HG02970 (cell line): ENCODE measurements around the gene KDM4E.
"Not testable (repeated sequence)": the region's sequence is repeated elsewhere in the genome, so short reads cannot be mapped to it uniquely, and the experiment has no call there.

Experiments
- ATAC-seq: cut with Tn5 transposase; IDR thresholded peaks from one replicate; pipeline ENCODE4 v1.9.1; 2021; ENCODE audit warnings: mild to moderate bottlenecking, moderate library complexity, moderate number of reproducible peaks; ENCODE audit not compliant: unreplicated experiment, low FRiP score

Gene KDM4E

GRCh38 chr11:95049122-95049521, 24.1 kb downstream of the KDM4E start, which contains the start of gene KDM4F:
Gene KDM4F, plus strand, starts transcription at chr11:95049422.
- ATAC-seq, result not testable (repeated sequence)

DNA sequence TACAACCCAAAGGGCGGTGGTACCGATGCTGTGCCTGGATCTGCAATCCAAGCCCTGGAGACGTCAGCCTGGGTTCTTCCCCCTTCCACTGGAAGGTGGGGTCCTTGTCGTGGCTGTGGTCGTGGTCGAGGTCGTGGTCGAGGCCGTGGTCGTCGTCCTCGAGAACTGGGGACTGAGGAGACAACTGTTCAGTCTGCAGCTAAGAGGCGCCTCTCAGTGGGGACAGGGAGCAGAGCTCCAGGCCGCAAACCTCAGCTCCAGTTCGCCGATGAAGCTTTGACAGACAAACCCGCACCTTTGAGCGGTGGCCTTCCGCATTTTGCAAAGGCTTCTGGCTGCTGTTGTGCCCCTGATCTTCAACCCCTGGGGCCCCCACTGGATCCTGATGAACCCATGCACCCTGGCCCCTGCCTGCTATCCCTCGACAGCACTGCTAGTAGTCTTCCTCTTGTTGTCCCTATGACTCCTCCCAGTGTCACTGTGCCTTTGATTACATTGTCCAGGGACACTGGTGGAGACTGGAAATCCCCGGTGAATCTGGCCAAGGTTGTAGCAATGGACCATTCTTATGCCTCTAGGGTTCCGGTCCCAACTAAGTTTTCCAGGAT, 25.6 kb downstream of the KDM4E start:
- no peak for ATAC-seq

GRCh38 chr11:95054356-95054755, 29.3 kb downstream of the KDM4E start:
- no peak for ATAC-seq

- no peak for ATAC-seq
Observed at GRCh38 chr11:95055283-95055897, 30.3 kb downstream of the KDM4E start.

GRCh38 chr11:95057959-95058358, 32.9 kb downstream of the KDM4E start:
- ATAC-seq, result no peak

DNA sequence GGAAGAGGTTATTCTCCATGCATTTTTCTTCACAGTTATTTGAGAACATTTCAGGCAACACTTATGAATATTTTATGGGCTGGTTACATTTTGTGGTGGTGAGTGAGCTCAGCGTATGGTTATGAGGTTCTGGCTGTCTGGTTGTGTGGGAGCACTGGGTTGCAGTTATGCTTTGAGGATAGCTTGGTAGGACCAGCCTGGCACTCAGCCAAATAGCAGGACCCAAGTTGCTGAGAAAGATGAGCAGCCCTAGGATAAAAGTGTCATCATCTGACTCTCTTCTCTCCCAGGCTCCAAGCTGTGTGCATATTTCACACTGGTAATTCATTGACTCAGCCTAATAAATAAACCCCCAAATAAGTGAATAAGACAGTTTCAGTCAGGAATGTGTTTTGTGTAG, 33.6 kb downstream of the KDM4E start:
- ATAC-seq, result no peak

DNA sequence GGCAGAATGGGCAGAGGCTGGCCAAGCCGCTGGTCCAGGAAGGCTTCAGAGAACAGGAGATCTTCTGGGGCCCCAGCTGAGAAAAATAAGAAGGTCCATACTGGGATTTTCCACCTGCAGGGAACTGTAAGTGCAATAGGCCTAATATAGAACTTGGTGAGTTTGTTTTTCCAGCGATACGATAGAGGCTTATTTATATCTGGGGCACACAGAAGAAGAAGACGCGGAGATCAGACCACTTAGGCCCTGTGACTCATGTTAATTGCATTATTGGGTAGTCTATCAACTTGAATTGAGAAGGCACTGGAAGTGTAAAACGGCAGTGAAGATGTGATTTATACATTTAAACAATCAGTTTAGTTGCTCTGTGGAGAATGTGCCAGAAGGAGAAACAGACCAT, 34.0 kb downstream of the KDM4E start:
- ATAC-seq, result no peak

GRCh38 chr11:95065336-95065735, 40.3 kb downstream of the KDM4E start:
- no peak for ATAC-seq

DNA sequence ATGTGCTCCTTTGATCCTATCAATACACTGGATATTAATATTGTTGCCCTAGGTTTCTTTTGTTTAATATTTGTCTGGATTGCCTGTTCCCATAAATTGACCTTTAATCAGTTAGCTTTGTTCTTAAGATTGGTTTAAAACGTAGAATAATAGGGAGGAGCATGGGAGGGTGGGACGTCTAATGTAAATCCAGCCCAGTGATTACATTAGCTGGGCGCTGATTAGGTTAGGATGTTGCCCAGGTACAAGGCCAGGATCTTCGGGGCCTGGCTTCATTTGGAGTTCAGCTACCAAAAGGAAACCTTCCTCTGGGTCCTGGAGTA, 41.6 kb downstream of the KDM4E start, which contains the start of gene SRSF8:
Gene SRSF8, plus strand, starts transcription at position 204 of the 323 bp plus-strand sequence. CDS start 308 bp downstream, outside the sequence.
- peak; percentile 22 for ATAC-seq

DNA sequence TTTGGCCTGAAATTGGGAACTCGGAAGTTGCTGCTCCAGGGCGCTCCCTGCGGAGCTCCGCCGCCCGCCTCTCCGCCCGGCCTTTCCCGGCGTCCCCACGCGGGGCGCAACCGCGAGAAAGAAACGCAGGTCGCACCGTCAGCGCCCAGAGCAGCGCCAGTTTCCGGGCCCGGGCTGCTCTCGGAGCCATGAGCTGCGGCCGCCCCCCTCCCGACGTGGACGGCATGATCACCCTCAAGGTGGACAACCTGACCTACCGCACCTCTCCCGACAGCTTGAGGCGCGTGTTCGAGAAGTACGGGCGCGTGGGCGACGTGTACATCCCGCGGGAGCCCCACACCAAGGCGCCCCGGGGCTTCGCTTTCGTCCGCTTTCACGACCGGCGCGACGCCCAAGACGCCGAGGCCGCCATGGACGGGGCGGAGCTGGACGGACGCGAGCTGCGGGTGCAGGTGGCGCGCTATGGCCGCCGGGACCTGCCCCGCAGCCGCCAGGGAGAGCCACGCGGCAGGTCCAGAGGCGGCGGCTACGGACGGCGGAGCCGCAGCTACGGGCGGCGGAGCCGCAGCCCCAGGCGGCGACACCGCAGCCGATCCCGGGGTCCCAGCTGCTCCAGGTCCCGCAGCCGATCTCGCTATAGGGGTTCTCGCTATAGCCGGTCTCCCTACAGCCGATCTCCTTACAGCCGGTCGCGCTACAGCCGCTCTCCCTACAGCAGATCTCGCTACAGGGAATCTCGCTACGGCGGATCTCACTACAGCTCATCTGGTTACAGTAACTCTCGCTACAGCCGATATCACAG, 42.2 kb downstream of the KDM4E start:
- ATAC-seq, result peak; percentile 72

GRCh38 chr11:95067841-95068219, 42.8 kb downstream of the KDM4E start:
- no peak for ATAC-seq

GRCh38 chr11:95068549-95068948, 43.5 kb downstream of the KDM4E start:
- peak; percentile 50 for ATAC-seq

GRCh38 chr11:95070471-95070870, 45.4 kb downstream of the KDM4E start:
- no peak for ATAC-seq

DNA sequence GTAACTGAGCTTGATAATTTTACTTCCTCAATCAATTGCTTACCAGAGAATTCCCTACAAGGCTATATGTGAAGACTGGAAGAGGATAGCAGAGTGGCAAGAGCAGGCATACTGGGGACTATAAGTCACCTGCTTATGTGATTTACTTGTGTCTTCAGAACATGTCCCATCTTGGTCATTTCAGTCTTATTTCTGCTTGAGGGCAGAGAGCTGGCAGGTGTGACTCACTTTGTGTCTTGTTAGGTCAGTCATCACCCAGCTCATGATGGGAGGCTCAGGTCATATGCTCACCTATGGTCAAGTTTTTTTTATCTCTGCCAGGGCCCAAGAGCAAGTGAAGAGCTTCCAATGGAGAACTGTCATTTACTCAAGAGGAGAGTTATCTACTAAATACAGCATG, 47.9 kb downstream of the KDM4E start:
- no peak for ATAC-seq

DNA sequence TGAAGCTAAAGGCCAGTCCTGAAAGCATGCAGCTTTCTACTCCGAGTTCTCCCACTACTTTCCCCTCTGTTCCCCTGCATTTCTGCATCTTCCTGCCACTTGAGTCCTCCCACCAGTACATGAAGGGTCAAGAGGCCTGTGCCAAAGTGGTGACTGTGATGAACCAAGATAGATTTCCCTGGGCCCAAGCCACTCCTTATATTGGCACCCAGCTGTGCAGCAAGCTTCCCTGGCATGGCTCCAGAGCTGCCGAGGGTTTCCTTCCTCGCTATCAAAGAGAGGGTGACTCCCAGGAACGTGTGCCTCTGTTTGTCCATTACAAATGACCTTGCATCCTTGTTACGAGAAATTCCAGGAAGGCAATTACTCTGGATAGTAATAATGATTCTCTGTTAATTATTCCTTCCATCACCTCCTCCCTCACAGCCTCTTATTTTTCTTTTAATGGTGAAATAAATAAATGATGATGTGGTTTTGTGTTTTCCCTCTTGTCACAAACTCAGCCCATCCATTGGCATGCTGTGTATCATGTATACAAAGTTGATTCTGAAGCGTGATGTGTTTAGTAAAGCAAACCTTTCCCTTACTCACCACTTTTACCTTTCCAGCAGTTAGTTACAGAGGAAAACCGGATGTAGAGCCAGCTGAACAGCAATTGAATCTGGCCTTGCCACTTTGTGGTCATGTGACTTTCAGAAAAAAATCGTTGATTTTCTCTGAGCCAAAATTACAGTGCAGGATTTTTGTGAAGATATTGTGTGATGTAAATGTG, 49.9 kb downstream of the KDM4E start:
- no peak for ATAC-seq

DNA sequence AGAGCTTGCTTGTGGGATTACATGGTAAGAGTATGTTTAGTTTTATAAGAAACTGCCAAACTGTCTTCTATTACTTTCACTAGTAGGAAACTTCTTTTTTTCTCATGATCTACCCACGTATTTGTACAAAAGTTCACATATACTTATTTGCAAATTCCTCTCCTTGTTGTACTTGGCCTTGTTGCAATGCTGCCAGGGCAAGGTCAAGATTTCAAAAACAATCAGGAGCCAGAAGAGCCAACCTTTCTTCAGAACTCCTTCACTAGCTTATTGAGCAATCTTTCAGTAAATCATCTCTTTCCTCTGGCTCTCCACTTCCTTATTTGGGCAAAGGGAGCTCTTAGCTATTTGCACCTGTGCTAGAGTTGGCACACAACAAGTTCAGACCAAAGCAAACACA, 51.4 kb downstream of the KDM4E start:
- no peak for ATAC-seq

- ATAC-seq, result no peak
Observed at GRCh38 chr11:95076981-95077380, 51.9 kb downstream of the KDM4E start.
